ENCODE measurements around the gene EPHA5.

The EPHA5 gene

GRCh38 chr4:65667506-65668041 is 2.7 kb downstream of the EPHA5 start:
- Histone ChIP-seq H3K4ac (ENCODE audit: low read depth, low read length) (no peak overlapping the region), H2BK120ac (ENCODE audit: insufficient read depth, low read length, poor library complexity) (no peak overlapping the region), H3K79me2 (ENCODE audit: control insufficient read depth, insufficient read depth, low read length, poor library complexity) (no peaks in the 10 kb centered on the region), H2BK12ac (ENCODE audit: low read length) (no peak overlapping the region), H3K18ac (ENCODE audit: low read length) (no peak overlapping the region), H2AK5ac (ENCODE audit: low read length) (no peak overlapping the region), H3K79me1 (ENCODE audit: low read length) (no peaks in the 10 kb centered on the region), H4K12ac (ENCODE audit: low read depth, low read length) (no peak overlapping the region), H3K23ac (ENCODE audit: low read length) (no peak overlapping the region), H3K9me3 (ENCODE audit: insufficient read depth, low read depth, low read length) (no peaks in the 10 kb centered on the region), H3K4me2 (ENCODE audit: low read length) (no peak overlapping the region), H3K9ac (ENCODE audit: low read length) (no peak overlapping the region), H2BK5ac (ENCODE audit: low read depth, low read length, poor library complexity) (no peak overlapping the region), H2AFZ (ENCODE audit: insufficient read depth, low read length, poor library complexity) (no peak overlapping the region), H3K4me3 (ENCODE audit: low read depth, low read length) (no peak overlapping the region), H3K14ac (ENCODE audit: low read length) (no peak overlapping the region), H3K27ac (ENCODE audit: low read depth, low read length) (no peak overlapping the region), H3K27me3 (ENCODE audit: insufficient read depth, low read length) (peaks cover 26% of the 10 kb centered on the region), H3K36me3 (ENCODE audit: control insufficient read depth in 1 of 2, insufficient read depth in 2 of 2, low read length in 2 of 2) (no peaks in the 10 kb centered on the region), H3K4me1 (ENCODE audit: control insufficient read depth in 1 of 2, insufficient read depth in 2 of 2, low read length in 2 of 2) (peaks cover 14 to 20% of the 10 kb centered on the region in 2 experiments), H4K91ac (ENCODE audit: low read depth, low read length) (no peak overlapping the region), H4K8ac (ENCODE audit: low read depth, low read length) (no peak overlapping the region)
- DNase-seq, result no peak
- WGBS (ENCODE audit: extremely low coverage, insufficient coverage, insufficient read length), result no CpG with 5 or more reads among the region's 10 CpGs

DNA sequence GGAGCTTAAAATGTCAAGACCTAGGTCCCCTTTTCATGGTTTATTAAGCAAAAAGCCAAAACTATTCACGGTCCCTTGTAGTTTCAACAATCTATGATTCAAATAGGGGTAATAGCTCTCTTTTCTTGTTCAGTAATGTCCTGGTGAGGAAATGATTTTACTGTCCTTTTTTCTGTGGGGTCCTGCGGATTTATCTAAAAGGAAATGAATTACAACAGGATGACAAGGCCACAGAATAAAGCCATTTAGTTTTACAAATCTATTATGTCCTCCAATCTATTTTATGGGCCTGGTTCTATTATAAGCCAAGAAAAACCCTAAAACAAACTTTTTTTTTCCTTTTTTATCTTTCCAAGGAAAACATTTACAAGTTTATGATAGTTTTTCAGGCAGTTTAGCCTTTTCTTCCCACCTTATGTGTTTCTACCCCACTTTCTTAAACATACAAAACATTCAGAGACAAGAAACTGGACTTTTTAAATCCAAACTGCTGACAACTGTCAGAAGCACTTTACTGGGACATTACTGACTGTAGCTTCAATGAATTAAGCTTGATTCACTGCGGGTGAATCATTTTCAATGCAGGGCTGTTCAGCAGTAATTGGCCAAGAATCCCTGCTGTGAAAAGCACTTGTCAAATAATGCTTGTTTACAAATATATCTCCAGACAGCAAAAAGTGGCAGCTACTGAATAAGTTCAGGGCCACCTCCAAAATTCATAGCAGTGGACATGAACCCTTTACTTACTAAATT is 4.3 kb downstream of the EPHA5 start:
- no peak overlapping the region for H2AK5ac ChIP-seq (ENCODE audit: low read length)
- H3K4me1 ChIP-seq (ENCODE audit: control insufficient read depth in 1 of 2, insufficient read depth in 2 of 2, low read length in 2 of 2), result peaks cover 14 to 20% of the 10 kb centered on the region in 2 experiments
- no peak overlapping the region for H2BK12ac ChIP-seq (ENCODE audit: low read length)
- no peak overlapping the region for H3K4me2 ChIP-seq (ENCODE audit: low read length)
- no peak overlapping the region for H4K12ac ChIP-seq (ENCODE audit: low read depth, low read length)
- H4K8ac ChIP-seq (ENCODE audit: low read depth, low read length), result no peak overlapping the region
- H3K4ac ChIP-seq (ENCODE audit: low read depth, low read length), result no peak overlapping the region
- H3K36me3 ChIP-seq (ENCODE audit: control insufficient read depth in 1 of 2, insufficient read depth in 2 of 2, low read length in 2 of 2), result no peaks in the 10 kb centered on the region
- H2BK120ac ChIP-seq (ENCODE audit: insufficient read depth, low read length, poor library complexity), result no peak overlapping the region
- WGBS (ENCODE audit: extremely low coverage, insufficient coverage, insufficient read length), result no CpG with 5 or more reads among the region's 3 CpGs
- no peak overlapping the region for H3K9ac ChIP-seq (ENCODE audit: low read length)
- no peak overlapping the region for H2BK5ac ChIP-seq (ENCODE audit: low read depth, low read length, poor library complexity)
- no peak overlapping the region for H3K23ac ChIP-seq (ENCODE audit: low read length)
- H3K4me3 ChIP-seq (ENCODE audit: low read depth, low read length), result no peak overlapping the region
- no peak overlapping the region for H3K14ac ChIP-seq (ENCODE audit: low read length)
- no peak for DNase-seq
- H3K27ac ChIP-seq (ENCODE audit: low read depth, low read length), result no peak overlapping the region
- peaks cover 26% of the 10 kb centered on the region for H3K27me3 ChIP-seq (ENCODE audit: insufficient read depth, low read length)
- no peak overlapping the region for H2AFZ ChIP-seq (ENCODE audit: insufficient read depth, low read length, poor library complexity)
- no peak overlapping the region for H4K91ac ChIP-seq (ENCODE audit: low read depth, low read length)
- no peak overlapping the region for H3K18ac ChIP-seq (ENCODE audit: low read length)
- H3K9me3 ChIP-seq (ENCODE audit: insufficient read depth, low read depth, low read length), result no peaks in the 10 kb centered on the region
- no peaks in the 10 kb centered on the region for H3K79me1 ChIP-seq (ENCODE audit: low read length)
- H3K79me2 ChIP-seq (ENCODE audit: control insufficient read depth, insufficient read depth, low read length, poor library complexity), result no peaks in the 10 kb centered on the region

DNA sequence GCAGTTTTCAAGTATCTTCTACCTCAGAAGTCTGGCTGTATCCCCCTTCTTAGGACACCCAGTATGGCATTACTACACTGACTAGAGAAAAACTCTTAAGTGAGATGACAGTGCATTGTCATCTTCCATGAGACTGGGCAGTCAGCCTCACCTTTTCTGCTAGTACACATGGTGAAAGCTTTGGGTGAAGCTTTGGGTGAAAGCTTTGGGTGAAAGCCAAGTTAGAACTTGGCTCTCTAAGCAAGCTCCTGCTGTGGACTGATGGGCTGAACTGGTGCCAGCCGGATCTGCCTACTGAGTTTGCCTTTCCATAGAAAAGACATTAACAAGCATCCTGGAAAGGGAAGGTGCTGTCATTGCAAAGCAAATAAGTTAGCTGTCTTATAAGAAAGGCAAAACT is 8.8 kb downstream of the EPHA5 start:
- Histone ChIP-seq H2BK5ac (ENCODE audit: low read depth, low read length, poor library complexity) (no peak overlapping the region), H3K79me1 (ENCODE audit: low read length) (no peaks in the 10 kb centered on the region), H3K23ac (ENCODE audit: low read length) (peak overlapping the region; percentile 75), H3K79me2 (ENCODE audit: control insufficient read depth, insufficient read depth, low read length, poor library complexity) (no peaks in the 10 kb centered on the region), H3K4me2 (ENCODE audit: low read length) (no peak overlapping the region), H3K27ac (ENCODE audit: low read depth, low read length) (no peak overlapping the region), H2BK120ac (ENCODE audit: insufficient read depth, low read length, poor library complexity) (no peak overlapping the region), H3K9ac (ENCODE audit: low read length) (no peak overlapping the region), H4K8ac (ENCODE audit: low read depth, low read length) (no peak overlapping the region), H2AFZ (ENCODE audit: insufficient read depth, low read length, poor library complexity) (no peak overlapping the region), H2AK5ac (ENCODE audit: low read length) (no peak overlapping the region), H3K4ac (ENCODE audit: low read depth, low read length) (no peak overlapping the region), H3K36me3 (ENCODE audit: control insufficient read depth in 1 of 2, insufficient read depth in 2 of 2, low read length in 2 of 2) (no peaks in the 10 kb centered on the region), H3K14ac (ENCODE audit: low read length) (no peak overlapping the region), H3K18ac (ENCODE audit: low read length) (no peak overlapping the region), H3K9me3 (ENCODE audit: insufficient read depth, low read depth, low read length) (no peaks in the 10 kb centered on the region), H2BK12ac (ENCODE audit: low read length) (no peak overlapping the region), H4K12ac (ENCODE audit: low read depth, low read length) (no peak overlapping the region), H4K91ac (ENCODE audit: low read depth, low read length) (no peak overlapping the region), H3K4me1 (ENCODE audit: control insufficient read depth in 1 of 2, insufficient read depth in 2 of 2, low read length in 2 of 2) (no peaks in the 10 kb centered on the region), H3K4me3 (ENCODE audit: low read depth, low read length) (no peak overlapping the region), H3K27me3 (ENCODE audit: insufficient read depth, low read length) (no peaks in the 10 kb centered on the region)
- no peak for DNase-seq
- no CpG with 5 or more reads among the region's 1 CpG for WGBS (ENCODE audit: extremely low coverage, insufficient coverage, insufficient read length)

GRCh38 chr4:65658117-65658516 is 12.2 kb downstream of the EPHA5 start:
- no peak overlapping the region for H3K14ac ChIP-seq (ENCODE audit: low read length)
- no peak overlapping the region for H2BK120ac ChIP-seq (ENCODE audit: insufficient read depth, low read length, poor library complexity)
- no peak overlapping the region for H3K9ac ChIP-seq (ENCODE audit: low read length)
- H4K8ac ChIP-seq (ENCODE audit: low read depth, low read length), result no peak overlapping the region
- H2AFZ ChIP-seq (ENCODE audit: insufficient read depth, low read length, poor library complexity), result no peak overlapping the region
- H3K4me2 ChIP-seq (ENCODE audit: low read length), result no peak overlapping the region
- no peak overlapping the region for H4K12ac ChIP-seq (ENCODE audit: low read depth, low read length)
- no peaks in the 10 kb centered on the region for H3K9me3 ChIP-seq (ENCODE audit: insufficient read depth, low read depth, low read length)
- no peak overlapping the region for H3K23ac ChIP-seq (ENCODE audit: low read length)
- H4K91ac ChIP-seq (ENCODE audit: low read depth, low read length), result no peak overlapping the region
- H2BK12ac ChIP-seq (ENCODE audit: low read length), result no peak overlapping the region
- H3K36me3 ChIP-seq (ENCODE audit: control insufficient read depth in 1 of 2, insufficient read depth in 2 of 2, low read length in 2 of 2), result no peaks in the 10 kb centered on the region
- no peak overlapping the region for H3K27ac ChIP-seq (ENCODE audit: low read depth, low read length)
- no peak overlapping the region for H3K4ac ChIP-seq (ENCODE audit: low read depth, low read length)
- no peaks in the 10 kb centered on the region for H3K79me1 ChIP-seq (ENCODE audit: low read length)
- H3K4me1 ChIP-seq (ENCODE audit: control insufficient read depth in 1 of 2, insufficient read depth in 2 of 2, low read length in 2 of 2), result no peaks in the 10 kb centered on the region
- no peaks in the 10 kb centered on the region for H3K27me3 ChIP-seq (ENCODE audit: insufficient read depth, low read length)
- WGBS (ENCODE audit: extremely low coverage, insufficient coverage, insufficient read length), result no CpG with 5 or more reads among the region's 1 CpG
- no peak overlapping the region for H2BK5ac ChIP-seq (ENCODE audit: low read depth, low read length, poor library complexity)
- no peaks in the 10 kb centered on the region for H3K79me2 ChIP-seq (ENCODE audit: control insufficient read depth, insufficient read depth, low read length, poor library complexity)
- no peak overlapping the region for H3K4me3 ChIP-seq (ENCODE audit: low read depth, low read length)
- no peak for DNase-seq
- no peak overlapping the region for H3K18ac ChIP-seq (ENCODE audit: low read length)
- H2AK5ac ChIP-seq (ENCODE audit: low read length), result no peak overlapping the region
